Lower lobe of right lung (tissue), 2 donors: ENCODE results near the gene YTHDF2. TPM values are rescaled to one million over a fixed set of nuclear protein-coding genes. Genes with fewer than 3 reads are reported as not detected.
A peak's percentile ranks its signal among the peaks of the same experiment; 100 is the strongest.

Experiments used
- ATAC-seq, 2 donors: fragments of 200-7000 bp; cut with Tn5 transposase; one replicate each; pipeline ENCODE4 v1.9.1; 2020 to 2022; ENCODE audit warnings: mild to moderate bottlenecking in 2 of 2, moderate library complexity in 2 of 2
- DNase-seq: peaks from one replicate; pipeline ENCODE4 v3.0.0-alpha.2; 2020
- H3K27ac ChIP-seq: fragments of 200-600 bp; one replicate; pipeline ENCODE4 v1.8.0; 2022
- H3K27me3 ChIP-seq: fragments of 200-600 bp; one replicate; pipeline ENCODE4 v1.8.0; 2022; ENCODE audit warnings: low read depth
- H3K36me3 ChIP-seq: fragments of 200-600 bp; one replicate; pipeline ENCODE4 v1.8.0; 2022; ENCODE audit warnings: mild to moderate bottlenecking
- H3K4me1 ChIP-seq: fragments of 200-600 bp; one replicate; pipeline ENCODE4 v1.8.0; 2022
- H3K4me3 ChIP-seq: fragments of 200-600 bp; one replicate; pipeline ENCODE4 v1.8.0; 2022; ENCODE audit warnings: mild to moderate bottlenecking
- H3K9me3 ChIP-seq: fragments of 200-600 bp; one replicate; pipeline ENCODE4 v1.8.0; 2022
- CTCF ChIP-seq: fragments of 200-600 bp; IDR thresholded peaks from one replicate; pipeline ENCODE4 v1.8.0; 2022; ENCODE audit warnings: antibody characterized with exemption, mild to moderate bottlenecking
- intact Hi-C: fragments of 100-400 bp; cut with DNase I; formaldehyde crosslinking; loops from one replicate; pipeline ENCODE4 v1.11.0; 2022
- total RNA-seq: library from RNA; stranded (reverse); fragmentation: NEBNext Ultra II Directional; extraction: Animal tissue kit (Norgen Biotek cat#: 25700); gene quantifications from one replicate; pipeline ENCODE4 v1.2.1, GENCODE V29; 2021
- donor health status: DM: no; HTN: yes; CAD: no; lungs with severe emphysema.

Gene YTHDF2
- total RNA-seq, 1 donor from 2014 or later, result 70.9 TPM

GRCh38 chr1:28775121-28775942 lies 38.6 kb downstream of the YTHDF2 start:
- ATAC-seq, result peak; percentile 98

GRCh38 chr1:28776341-28776740 lies 39.6 kb downstream of the YTHDF2 start:
- H3K9me3 ChIP-seq, result no peaks in the 10 kb centered on the region
- peaks cover 9% of the 10 kb centered on the region for H3K4me1 ChIP-seq
- ATAC-seq (no peak), DNase-seq (no peak)
- no peak overlapping the region for H3K4me3 ChIP-seq
- no peaks in the 10 kb centered on the region for H3K27me3 ChIP-seq
- no peak for TF ChIP-seq CTCF
- H3K27ac ChIP-seq, result no peak overlapping the region
- intact Hi-C loops, result no loop called here
- H3K36me3 ChIP-seq, result peaks cover 8% of the 10 kb centered on the region

More at GRCh38 chr1:28775121-28775942, 38.6 kb downstream of the YTHDF2 start:
- Histone ChIP-seq H3K4me3 (peak overlapping the region; percentile 59), H3K4me1 (peaks cover 9% of the 10 kb centered on the region), H3K36me3 (peaks cover 15% of the 10 kb centered on the region), H3K27ac (peak overlapping the region; percentile 78), H3K27me3 (no peaks in the 10 kb centered on the region), H3K9me3 (no peaks in the 10 kb centered on the region)
- intact Hi-C loops, result no loop called here
- peak; percentile 92 for DNase-seq
- TF ChIP-seq CTCF, result no peak

- ATAC-seq (no peak), DNase-seq (no peak)
- Histone ChIP-seq H3K27me3 (no peaks in the 10 kb centered on the region), H3K27ac (no peak overlapping the region), H3K9me3 (no peaks in the 10 kb centered on the region), H3K4me3 (no peak overlapping the region), H3K4me1 (peaks cover 9% of the 10 kb centered on the region), H3K36me3 (peaks cover 3% of the 10 kb centered on the region)
- intact Hi-C loops, result no loop called here
- TF ChIP-seq CTCF, result no peak
Observed at GRCh38 chr1:28778021-28778420, 41.3 kb downstream of the YTHDF2 start.

- no peaks in the 10 kb centered on the region for H3K36me3 ChIP-seq
- H3K9me3 ChIP-seq, result no peaks in the 10 kb centered on the region
- no peak for TF ChIP-seq CTCF
- H3K27me3 ChIP-seq, result no peaks in the 10 kb centered on the region
- no peak overlapping the region for H3K27ac ChIP-seq
- DNase-seq (no peak), ATAC-seq (no peak)
- intact Hi-C loops, result loop anchor here (10.0 kb wide), 2 partner anchors 95 to 255 kb away; no protein-coding TSS in a partner anchor
- H3K4me1 ChIP-seq, result peaks cover 2% of the 10 kb centered on the region
- H3K4me3 ChIP-seq, result no peak overlapping the region
Observed at GRCh38 chr1:28779751-28780408, 43.1 kb downstream of the YTHDF2 start.

- intact Hi-C loops, result loop anchor here (10.0 kb wide), 2 partner anchors 93 to 253 kb away; no protein-coding TSS in a partner anchor
- Histone ChIP-seq H3K27me3 (no peaks in the 10 kb centered on the region), H3K9me3 (no peaks in the 10 kb centered on the region), H3K27ac (no peak overlapping the region), H3K4me3 (no peak overlapping the region), H3K4me1 (no peaks in the 10 kb centered on the region), H3K36me3 (no peaks in the 10 kb centered on the region)
- TF ChIP-seq CTCF, result no peak
- DNase-seq (no peak), ATAC-seq (no peak)
Observed at GRCh38 chr1:28781305-28781704, 44.6 kb downstream of the YTHDF2 start.
